ENCODE measurements around the gene PIK3CB.

GRCh38 chr3:138640537-138640936 lies 194.2 kb downstream of the PIK3CB start:
- TF ChIP-seq CTCF (IDR thresholded peaks at IDR 0.05; ENCODE audit: low read depth, low read length, missing input control), result no peak
- no peak for TF ChIP-seq MAX (IDR thresholded peaks at IDR 0.05)
- TF ChIP-seq ATF3 (IDR thresholded peaks at IDR 0.05), result no peak

Data from liver (tissue), 3 donors.